Upper lobe of left lung (tissue), 4 donors: Measurements from ENCODE around the gene SYNJ1.

Experiments used
- POLR2A ChIP-seq, 4 donors: fragments of 450-650 bp; IDR thresholded peaks; one replicate each; pipeline ENCODE4 v1.5.1; 2016 to 2017; ENCODE audit warnings: antibody characterized with exemption in 4 of 4, mild to moderate bottlenecking in 2 of 4
- POLR2AphosphoS5 ChIP-seq, 2 donors: sonication (generic); formaldehyde crosslinking; IDR thresholded peaks; one replicate each; pipeline ENCODE4 v1.5.1; 2017; ENCODE audit warnings: antibody characterized with exemption in 2 of 2
- TF ChIP-seq, protein P1 (sequence below), 6 experiments: fragments of 450-650 bp in 4 of 6; fragments of 200-600 bp in 2 of 6; sonication (generic) in 2 of 6; IDR thresholded peaks; one replicate each; pipeline ENCODE4 v1.5.1; 2016 to 2019; ENCODE audit warnings: antibody characterized with exemption in 6 of 6

GRCh38 chr21:32585970-32586369 lies 141.8 kb downstream of the SYNJ1 start:
- TF ChIP-seq, protein P1, sequence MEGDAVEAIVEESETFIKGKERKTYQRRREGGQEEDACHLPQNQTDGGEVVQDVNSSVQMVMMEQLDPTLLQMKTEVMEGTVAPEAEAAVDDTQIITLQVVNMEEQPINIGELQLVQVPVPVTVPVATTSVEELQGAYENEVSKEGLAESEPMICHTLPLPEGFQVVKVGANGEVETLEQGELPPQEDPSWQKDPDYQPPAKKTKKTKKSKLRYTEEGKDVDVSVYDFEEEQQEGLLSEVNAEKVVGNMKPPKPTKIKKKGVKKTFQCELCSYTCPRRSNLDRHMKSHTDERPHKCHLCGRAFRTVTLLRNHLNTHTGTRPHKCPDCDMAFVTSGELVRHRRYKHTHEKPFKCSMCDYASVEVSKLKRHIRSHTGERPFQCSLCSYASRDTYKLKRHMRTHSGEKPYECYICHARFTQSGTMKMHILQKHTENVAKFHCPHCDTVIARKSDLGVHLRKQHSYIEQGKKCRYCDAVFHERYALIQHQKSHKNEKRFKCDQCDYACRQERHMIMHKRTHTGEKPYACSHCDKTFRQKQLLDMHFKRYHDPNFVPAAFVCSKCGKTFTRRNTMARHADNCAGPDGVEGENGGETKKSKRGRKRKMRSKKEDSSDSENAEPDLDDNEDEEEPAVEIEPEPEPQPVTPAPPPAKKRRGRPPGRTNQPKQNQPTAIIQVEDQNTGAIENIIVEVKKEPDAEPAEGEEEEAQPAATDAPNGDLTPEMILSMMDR (IDR thresholded peaks at IDR 0.05) = no peak
- no peak for TF ChIP-seq POLR2AphosphoS5 (IDR thresholded peaks at IDR 0.05)
- TF ChIP-seq POLR2A (IDR thresholded peaks at IDR 0.05) = no peak
